ENCODE data around the gene SETBP1. TPM values are rescaled to one million over a fixed set of nuclear protein-coding genes. Genes with fewer than 3 reads are reported as not detected.

Gene SETBP1
- polyA plus RNA-seq, 1 donor from 2014 or later: 16.8 TPM

DNA sequence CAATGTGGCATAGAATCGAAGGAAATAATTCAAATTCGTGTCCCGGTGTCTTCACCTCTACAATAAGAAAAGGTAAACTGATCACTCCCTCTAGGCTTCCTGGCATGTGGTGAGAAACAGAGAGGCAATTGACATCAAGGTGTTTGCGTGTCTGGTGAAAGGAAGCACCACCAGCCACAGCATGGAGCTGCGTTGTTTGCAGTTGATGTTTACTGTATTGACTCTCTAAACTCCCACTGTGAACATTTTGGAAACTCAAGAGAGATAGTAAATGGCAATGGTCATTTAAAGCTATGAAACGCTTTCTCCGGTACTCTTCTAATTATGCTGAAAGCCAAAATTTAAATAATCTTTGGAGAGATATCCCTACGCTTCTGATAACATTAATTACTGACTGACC lies 82.6 kb downstream of the SETBP1 start:
- Mint-ChIP-seq H3K9me3 (no peaks in the 10 kb centered on the region), H3K4me3 (peak overlapping the region in 1 of 4 donors; percentile 10), H3K36me3 (peaks cover 23% of the 10 kb centered on the region), H3K4me1 (peaks cover 75 to 80% (median 75%) of the 10 kb centered on the region in 3 donors), H3K27ac (peak overlapping the region; percentile 61 to 89 (median 81)), H3K27me3 (peaks cover 1% of the 10 kb centered on the region)

DNA sequence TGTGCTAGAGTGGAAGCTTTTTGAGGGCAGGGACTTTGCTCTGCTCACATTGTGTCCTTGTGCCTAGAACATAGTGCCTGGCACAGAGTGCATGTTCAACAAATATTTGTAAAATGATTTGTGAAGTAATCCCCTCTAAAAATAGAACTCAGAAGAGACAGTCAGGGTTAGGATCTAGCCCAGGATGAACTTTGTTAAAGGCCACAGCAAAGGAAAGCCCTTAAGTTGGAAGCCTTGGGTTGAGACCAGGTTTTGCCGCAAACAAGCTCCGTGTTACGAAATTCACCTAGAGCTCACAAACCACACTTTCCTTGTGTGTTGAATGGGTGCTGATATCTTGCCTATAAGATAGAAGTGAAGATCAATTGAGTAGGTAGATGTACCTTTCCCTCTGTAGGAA lies 84.2 kb downstream of the SETBP1 start:
- H3K4me3 Mint-ChIP-seq: peak overlapping the region in 1 of 4 donors; percentile 31
- H3K27ac Mint-ChIP-seq: peak overlapping the region; percentile 61 to 90 (median 88)
- peaks cover 32% of the 10 kb centered on the region for H3K36me3 Mint-ChIP-seq
- peaks cover 75 to 80% (median 75%) of the 10 kb centered on the region in 3 donors for H3K4me1 Mint-ChIP-seq
- peaks cover 1% of the 10 kb centered on the region for H3K27me3 Mint-ChIP-seq
- no peaks in the 10 kb centered on the region for H3K9me3 Mint-ChIP-seq

- peak overlapping the region in 1 of 4 donors; percentile 31 for H3K4me3 Mint-ChIP-seq
- H3K27me3 Mint-ChIP-seq: peaks cover 1% of the 10 kb centered on the region
- peaks cover 28% of the 10 kb centered on the region for H3K36me3 Mint-ChIP-seq
- H3K9me3 Mint-ChIP-seq: no peaks in the 10 kb centered on the region
- H3K27ac Mint-ChIP-seq: peak overlapping the region; percentile 61 to 90 (median 72)
- peaks cover 73 to 80% (median 75%) of the 10 kb centered on the region in 3 donors for H3K4me1 Mint-ChIP-seq
These were observed 84.8 kb downstream of the SETBP1 start for GRCh38 chr18:44765456-44765855.

DNA sequence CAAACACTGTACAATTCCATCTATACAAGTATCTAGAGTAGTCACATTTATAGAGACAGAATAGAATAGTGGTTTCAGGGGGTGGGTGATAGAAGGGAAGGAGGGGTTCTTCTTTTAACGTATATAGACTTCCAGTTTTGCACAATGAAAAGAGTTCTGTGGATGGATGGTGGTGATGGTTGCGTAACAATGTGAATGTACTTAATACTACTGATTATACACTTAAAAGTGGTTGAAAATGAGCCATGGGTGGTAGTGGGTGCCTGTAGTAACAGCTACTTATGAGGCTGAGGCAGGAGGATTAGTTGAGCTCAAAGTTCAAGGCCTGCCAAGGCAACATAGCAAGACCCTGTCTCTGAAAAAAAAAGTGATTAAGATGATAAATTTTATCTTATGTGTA lies 85.8 kb downstream of the SETBP1 start:
- Mint-ChIP-seq H3K4me3 (peak overlapping the region in 1 of 4 donors; percentile 29), H3K27ac (peak overlapping the region in 2 of 3 donors; percentile 50 to 73), H3K4me1 (peaks cover 75 to 85% (median 83%) of the 10 kb centered on the region in 3 donors), H3K27me3 (peaks cover 1% of the 10 kb centered on the region), H3K36me3 (peaks cover 28% of the 10 kb centered on the region), H3K9me3 (no peaks in the 10 kb centered on the region)

DNA sequence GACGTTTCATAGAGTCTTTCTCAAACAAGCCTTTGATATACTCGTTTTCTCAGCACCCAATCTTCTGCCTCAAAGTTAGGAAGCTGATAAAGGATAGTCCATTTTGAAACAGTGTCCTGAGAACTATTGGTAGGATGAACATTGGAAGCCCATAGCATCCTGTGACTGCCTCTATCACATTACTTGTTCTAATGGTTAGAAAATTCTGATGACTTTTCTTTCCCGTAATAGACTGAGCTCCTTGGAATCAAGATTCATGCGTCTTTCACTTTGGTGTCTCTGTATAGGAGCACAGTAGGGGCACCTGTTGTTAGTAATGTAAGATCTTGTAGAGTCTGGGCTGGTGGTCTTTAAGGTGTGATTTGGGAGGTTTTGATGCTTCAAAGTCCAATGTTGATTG lies 87.1 kb downstream of the SETBP1 start:
- H3K27me3 Mint-ChIP-seq: no peaks in the 10 kb centered on the region
- H3K36me3 Mint-ChIP-seq: peaks cover 22% of the 10 kb centered on the region
- H3K4me3 Mint-ChIP-seq: no peak overlapping the region
- H3K27ac Mint-ChIP-seq: peak overlapping the region in 2 of 3 donors; percentile 2 to 13
- no peaks in the 10 kb centered on the region for H3K9me3 Mint-ChIP-seq
- peaks cover 69 to 81% (median 81%) of the 10 kb centered on the region in 3 donors for H3K4me1 Mint-ChIP-seq

GRCh38 chr18:44770641-44771040 lies 90.0 kb downstream of the SETBP1 start:
- Mint-ChIP-seq H3K36me3 (peaks cover 15% of the 10 kb centered on the region), H3K4me3 (peak overlapping the region in 1 of 4 donors; percentile 25), H3K27me3 (no peaks in the 10 kb centered on the region), H3K4me1 (peaks cover 54 to 81% (median 80%) of the 10 kb centered on the region in 3 donors), H3K9me3 (no peaks in the 10 kb centered on the region), H3K27ac (peak overlapping the region; percentile 6 to 76 (median 61))

DNA sequence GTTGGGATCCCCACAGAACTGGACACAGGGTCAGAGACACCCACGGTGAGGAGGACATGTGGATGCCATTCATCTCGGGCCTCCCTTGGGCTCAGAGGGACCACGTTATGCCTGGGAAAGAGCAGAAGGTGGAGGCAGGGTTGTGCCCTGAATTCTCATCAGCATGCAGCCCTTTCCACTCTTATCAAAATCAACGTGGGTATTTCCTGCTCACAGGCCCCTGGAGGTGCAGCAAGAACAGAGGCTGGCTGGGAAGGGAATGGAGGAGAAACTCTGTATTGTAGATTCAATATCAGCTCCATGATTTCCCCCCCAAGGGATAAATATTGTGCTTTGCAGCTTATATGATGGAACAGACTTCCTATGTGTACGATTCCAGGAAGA lies 90.9 kb downstream of the SETBP1 start:
- no peaks in the 10 kb centered on the region for H3K27me3 Mint-ChIP-seq
- peak overlapping the region in 2 of 4 donors; percentile 29 to 78 for H3K4me3 Mint-ChIP-seq
- no peaks in the 10 kb centered on the region for H3K9me3 Mint-ChIP-seq
- peaks cover 11% of the 10 kb centered on the region for H3K36me3 Mint-ChIP-seq
- peaks cover 54 to 81% (median 76%) of the 10 kb centered on the region in 3 donors for H3K4me1 Mint-ChIP-seq
- H3K27ac Mint-ChIP-seq: peak overlapping the region in 1 of 3 donors; percentile 52

DNA sequence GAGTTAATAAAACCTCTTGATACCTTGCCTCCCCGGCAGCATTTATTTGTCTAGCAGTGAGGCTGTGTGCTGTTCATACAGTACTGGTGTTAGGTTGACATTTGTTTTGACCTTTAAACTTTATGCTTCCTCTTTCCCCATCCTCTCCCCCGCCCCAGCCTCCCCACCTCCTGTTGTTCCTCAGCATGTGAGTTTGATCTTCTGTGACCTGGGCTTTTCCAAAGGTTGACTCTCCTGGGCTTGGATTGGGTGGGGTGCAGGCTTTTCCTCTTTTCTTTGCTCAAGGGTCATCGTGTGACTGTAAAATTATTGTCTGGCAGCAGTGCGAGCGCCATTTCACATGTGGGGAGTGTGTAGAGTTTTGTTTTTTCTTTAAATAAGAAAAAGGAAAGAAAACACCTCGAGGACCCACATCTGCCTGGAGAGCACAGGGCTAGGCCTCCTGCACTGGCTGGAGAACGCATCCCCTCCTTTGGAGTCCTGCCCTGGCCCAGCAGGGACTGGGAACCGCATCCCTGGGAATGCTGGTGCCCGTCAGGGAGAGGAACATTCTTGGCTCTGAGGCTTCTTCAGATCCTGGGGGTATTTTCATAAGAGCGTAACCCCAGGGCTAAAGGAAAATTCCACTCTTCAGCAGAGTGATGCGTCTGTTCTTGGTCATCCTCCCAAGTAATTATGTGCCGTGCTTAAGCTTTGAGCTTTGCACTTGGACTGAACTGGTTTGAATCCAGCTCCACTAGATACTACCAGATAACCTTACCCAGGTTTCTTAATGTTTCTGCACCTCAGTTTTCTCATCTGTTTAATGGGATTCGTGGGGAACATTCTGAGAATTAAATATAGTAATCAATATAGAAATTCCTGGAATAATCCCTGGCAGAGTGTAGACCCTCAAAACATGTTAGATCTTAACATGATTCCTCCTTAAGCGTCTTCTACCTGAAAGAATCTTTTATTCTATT lies 91.5 kb downstream of the SETBP1 start:
- Mint-ChIP-seq H3K36me3 (peaks cover 11% of the 10 kb centered on the region), H3K4me1 (peaks cover 49 to 78% (median 75%) of the 10 kb centered on the region in 3 donors), H3K4me3 (peak overlapping the region in 2 of 4 donors; percentile 29 to 78), H3K27ac (peak overlapping the region in 1 of 3 donors; percentile 52), H3K9me3 (no peaks in the 10 kb centered on the region), H3K27me3 (no peaks in the 10 kb centered on the region)

- Mint-ChIP-seq H3K4me1 (peaks cover 47 to 79% (median 77%) of the 10 kb centered on the region in 3 donors), H3K36me3 (peaks cover 10% of the 10 kb centered on the region), H3K27me3 (no peaks in the 10 kb centered on the region), H3K9me3 (no peaks in the 10 kb centered on the region), H3K27ac (peak overlapping the region in 2 of 3 donors; percentile 7 to 11), H3K4me3 (peak overlapping the region in 2 of 4 donors; percentile 36 to 67)
These were observed 93.0 kb downstream of the SETBP1 start for GRCh38 chr18:44773640-44774155.

DNA sequence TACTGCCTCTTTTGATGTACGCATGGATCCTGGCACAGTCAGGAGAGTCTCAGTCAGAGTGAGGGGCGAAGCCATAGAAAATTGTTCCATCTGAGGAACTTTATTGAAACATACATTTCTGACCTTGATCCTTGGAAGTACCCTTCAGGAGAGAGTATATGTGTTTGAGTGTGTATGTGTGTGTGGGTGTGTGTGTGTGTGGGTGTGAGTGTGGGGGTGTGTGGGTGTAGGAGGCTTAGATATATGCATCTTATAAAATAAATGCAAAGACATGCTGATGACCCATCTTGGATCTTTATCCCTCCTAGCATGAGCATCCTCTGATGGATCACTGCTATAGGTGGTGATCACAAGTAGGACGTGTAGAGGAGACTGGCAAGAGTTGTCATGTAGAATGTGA lies 93.5 kb downstream of the SETBP1 start:
- Mint-ChIP-seq H3K4me3 (no peak overlapping the region), H3K9me3 (no peaks in the 10 kb centered on the region), H3K27ac (peak overlapping the region in 1 of 3 donors; percentile 7), H3K36me3 (peaks cover 6% of the 10 kb centered on the region), H3K4me1 (peaks cover 49 to 79% (median 77%) of the 10 kb centered on the region in 3 donors), H3K27me3 (no peaks in the 10 kb centered on the region)

- H3K36me3 Mint-ChIP-seq: peaks cover 3% of the 10 kb centered on the region
- no peaks in the 10 kb centered on the region for H3K9me3 Mint-ChIP-seq
- peak overlapping the region in 1 of 4 donors; percentile 34 for H3K4me3 Mint-ChIP-seq
- no peaks in the 10 kb centered on the region for H3K27me3 Mint-ChIP-seq
- peak overlapping the region in 1 of 3 donors; percentile 74 for H3K27ac Mint-ChIP-seq
- H3K4me1 Mint-ChIP-seq: peaks cover 50 to 75% (median 66%) of the 10 kb centered on the region in 3 donors
These were observed 96.9 kb downstream of the SETBP1 start for GRCh38 chr18:44777457-44778192.

DNA sequence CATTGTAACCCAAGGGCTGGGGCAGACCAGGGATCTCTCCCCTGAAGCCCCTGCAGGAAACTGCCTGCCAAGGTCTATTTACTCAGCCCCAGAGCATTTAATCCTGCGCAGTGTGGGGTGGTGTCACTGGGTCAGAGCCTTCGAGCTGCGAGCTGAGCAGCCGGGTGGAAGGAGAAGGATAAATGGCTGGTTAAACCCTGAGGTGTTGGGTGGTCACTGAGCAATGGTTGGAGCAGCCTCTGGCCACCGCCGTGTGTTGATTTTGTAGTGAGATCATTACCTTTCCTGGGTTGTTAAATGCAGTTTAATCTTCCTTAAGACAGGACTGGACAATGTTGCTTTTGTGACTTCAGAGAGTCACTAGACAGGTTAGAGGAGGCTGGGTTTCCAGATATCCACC lies 98.1 kb downstream of the SETBP1 start:
- H3K27ac Mint-ChIP-seq: peak overlapping the region; percentile 74 to 91 (median 77)

GRCh38 chr18:44779753-44780292 lies 99.1 kb downstream of the SETBP1 start:
- Mint-ChIP-seq H3K27ac (peak overlapping the region; percentile 74 to 78 (median 77)), H3K9me3 (no peaks in the 10 kb centered on the region), H3K27me3 (no peaks in the 10 kb centered on the region), H3K4me3 (no peak overlapping the region), H3K36me3 (peaks cover 3% of the 10 kb centered on the region), H3K4me1 (peaks cover 55 to 73% (median 68%) of the 10 kb centered on the region in 3 donors)

More for the DNA sequence above, 98.1 kb downstream of the SETBP1 start:
- Mint-ChIP-seq H3K9me3 (no peaks in the 10 kb centered on the region), H3K27me3 (no peaks in the 10 kb centered on the region), H3K36me3 (peaks cover 3% of the 10 kb centered on the region), H3K4me1 (peaks cover 49 to 72% (median 66%) of the 10 kb centered on the region in 3 donors), H3K4me3 (no peak overlapping the region)

- peaks cover 65 to 86% (median 80%) of the 10 kb centered on the region in 3 donors for H3K4me1 Mint-ChIP-seq
- H3K4me3 Mint-ChIP-seq: no peak overlapping the region
- H3K9me3 Mint-ChIP-seq: no peaks in the 10 kb centered on the region
- H3K27me3 Mint-ChIP-seq: peaks cover 1% of the 10 kb centered on the region
- no peaks in the 10 kb centered on the region for H3K36me3 Mint-ChIP-seq
- H3K27ac Mint-ChIP-seq: peak overlapping the region in 1 of 3 donors; percentile 90
These were observed 101.2 kb downstream of the SETBP1 start for GRCh38 chr18:44781886-44782285.

All from IgD-negative memory B cell (primary cell).